Measurements from ENCODE around the gene TCF7L1.
"Not testable (repeated sequence)": the region's sequence is repeated elsewhere in the genome, so short reads cannot be mapped to it uniquely, and the experiment has no call there.

- TF ChIP-seq POLR2A (IDR thresholded peaks at IDR 0.05; ENCODE audit: low read length); GATA1 (IDR thresholded peaks at IDR 0.05; ENCODE audit: low read depth, low read length): not testable (repeated sequence)
Observed at GRCh38 chr2:85155082-85155481, 21.9 kb downstream of the TCF7L1 start.

Data from erythroblast (primary cell).